Brain microvascular endothelial cell (primary cell): ENCODE data around the gene PTPRN2.

ENCODE experiments used
- DNase-seq: peaks from one replicate; pipeline ENCODE4 v3.0.0-alpha.2; 2020
- H3K27ac ChIP-seq: fragments of 250-450 bp; sonication (Bioruptor Pico); 2 replicates; pipeline ENCODE4 v1.5.1; 2020; ENCODE audit warnings: mild to moderate bottlenecking, moderate library complexity
- H3K27me3 ChIP-seq: fragments of 250-450 bp; sonication (Bioruptor Pico); replicated peaks from 2 replicates; pipeline ENCODE4 v1.5.1; 2020; ENCODE audit warnings: mild to moderate bottlenecking
- H3K36me3 ChIP-seq: fragments of 250-450 bp; sonication (Bioruptor Pico); replicated peaks from 2 replicates; pipeline ENCODE4 v1.5.1; 2020; ENCODE audit warnings: mild to moderate bottlenecking
- H3K4me3 ChIP-seq: 2 replicates; pipeline ENCODE4 v1.5.1; 2011; ENCODE audit warnings: low read depth, mild to moderate bottlenecking, control low read depth, low read length, moderate library complexity
- in situ Hi-C: cut with HindIII; loops from 2 replicates; pipeline ENCODE4 v1.10.0; 2017; ENCODE audit warnings: low sequenced_read_pairs, low pct_ligation_motif_present
- TF ChIP-seq, protein P1 (sequence below): IDR thresholded peaks from 2 replicates; pipeline ENCODE4 v1.5.1; 2011; ENCODE audit warnings: low read depth, mild to moderate bottlenecking, moderate library complexity, low read length, control low read depth, inconsistent platforms; ENCODE audit errors: missing control alignments

The PTPRN2 gene

DNA sequence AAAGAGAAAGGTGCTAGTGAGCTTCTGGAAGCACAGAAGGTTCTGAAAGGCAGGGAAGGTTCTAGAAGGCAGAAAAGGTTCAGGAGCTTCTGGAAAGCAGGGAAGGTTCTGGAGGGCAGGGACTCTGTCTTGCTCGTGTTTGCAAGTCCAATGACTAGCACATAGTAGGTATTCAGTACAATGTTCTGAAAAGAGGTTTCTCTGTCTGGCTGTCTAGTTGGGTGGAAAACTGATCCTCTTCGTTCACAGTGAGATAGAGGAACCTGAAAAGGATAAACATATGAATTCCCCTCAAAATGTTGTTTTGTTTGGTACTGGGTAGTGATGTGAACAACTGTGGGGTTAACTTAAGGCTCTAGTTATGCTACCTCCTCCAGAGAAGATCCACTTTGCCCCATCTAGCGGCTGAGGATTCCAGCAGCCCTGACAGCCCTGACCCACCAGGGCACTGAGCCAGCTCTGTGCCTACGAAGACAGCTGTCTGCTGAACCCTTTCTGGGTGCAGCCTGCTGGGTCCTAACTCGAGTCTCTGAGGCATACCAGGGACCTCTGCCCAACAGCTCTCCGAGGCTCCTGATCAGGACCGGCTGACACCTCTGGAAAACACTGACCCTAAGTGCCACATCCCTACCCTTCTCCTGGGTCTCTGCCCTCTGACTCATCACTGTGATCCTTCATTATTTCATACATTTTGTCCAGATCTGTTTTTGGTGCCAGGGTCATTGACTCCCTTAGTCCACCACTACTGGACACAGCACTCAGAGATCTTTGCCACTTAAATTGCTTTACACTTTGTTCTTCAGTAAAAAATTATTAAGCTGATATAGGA lies 15.4 kb downstream of the PTPRN2 start:
- Histone ChIP-seq H3K27me3 (peaks cover 12% of the 10 kb centered on the region), H3K36me3 (no peaks in the 10 kb centered on the region), H3K27ac (no peak overlapping the region), H3K4me3 (no peak overlapping the region)
- DNase-seq, result no peak
- in situ Hi-C loops, result no loop called here
- TF ChIP-seq, protein P1, sequence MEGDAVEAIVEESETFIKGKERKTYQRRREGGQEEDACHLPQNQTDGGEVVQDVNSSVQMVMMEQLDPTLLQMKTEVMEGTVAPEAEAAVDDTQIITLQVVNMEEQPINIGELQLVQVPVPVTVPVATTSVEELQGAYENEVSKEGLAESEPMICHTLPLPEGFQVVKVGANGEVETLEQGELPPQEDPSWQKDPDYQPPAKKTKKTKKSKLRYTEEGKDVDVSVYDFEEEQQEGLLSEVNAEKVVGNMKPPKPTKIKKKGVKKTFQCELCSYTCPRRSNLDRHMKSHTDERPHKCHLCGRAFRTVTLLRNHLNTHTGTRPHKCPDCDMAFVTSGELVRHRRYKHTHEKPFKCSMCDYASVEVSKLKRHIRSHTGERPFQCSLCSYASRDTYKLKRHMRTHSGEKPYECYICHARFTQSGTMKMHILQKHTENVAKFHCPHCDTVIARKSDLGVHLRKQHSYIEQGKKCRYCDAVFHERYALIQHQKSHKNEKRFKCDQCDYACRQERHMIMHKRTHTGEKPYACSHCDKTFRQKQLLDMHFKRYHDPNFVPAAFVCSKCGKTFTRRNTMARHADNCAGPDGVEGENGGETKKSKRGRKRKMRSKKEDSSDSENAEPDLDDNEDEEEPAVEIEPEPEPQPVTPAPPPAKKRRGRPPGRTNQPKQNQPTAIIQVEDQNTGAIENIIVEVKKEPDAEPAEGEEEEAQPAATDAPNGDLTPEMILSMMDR, result peak; percentile 32

DNA sequence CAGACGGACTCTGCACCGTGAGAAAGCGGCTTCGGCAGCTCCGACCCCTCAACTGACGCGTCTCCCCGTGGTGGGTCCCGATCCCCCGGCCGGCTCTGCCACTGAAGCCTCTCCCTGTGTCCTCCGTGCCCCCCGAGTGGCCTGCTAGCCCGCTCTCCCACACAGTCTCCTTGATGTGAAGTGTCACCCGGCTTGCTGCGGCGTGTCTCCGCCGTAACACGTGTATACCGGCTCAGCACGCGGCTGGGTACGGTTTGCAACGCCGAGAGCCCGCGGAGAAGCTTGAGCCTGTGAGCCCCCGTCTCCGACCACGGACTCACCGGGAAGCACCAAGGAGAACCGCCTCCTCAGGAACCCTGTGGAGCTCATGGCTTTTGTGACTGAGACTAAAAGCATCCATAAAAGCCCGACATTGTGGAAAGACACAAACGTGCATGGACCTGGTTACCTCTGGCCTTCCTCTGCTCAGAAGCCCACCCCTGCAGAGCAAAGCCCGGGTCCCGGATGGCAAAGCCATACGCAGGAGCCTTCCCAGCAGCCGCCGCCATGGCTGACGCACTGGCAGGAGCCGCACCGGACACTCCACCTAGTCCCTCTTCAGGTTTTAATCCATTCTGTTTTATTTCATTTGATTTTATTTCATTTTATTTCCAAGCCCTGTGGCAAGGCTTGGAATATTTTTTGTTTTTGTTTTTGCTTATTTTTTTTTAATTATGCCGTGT lies 17.0 kb downstream of the PTPRN2 start:
- TF ChIP-seq, protein P1, result no peak
- in situ Hi-C loops, result no loop called here
- Histone ChIP-seq H3K27me3 (peaks cover 12% of the 10 kb centered on the region), H3K27ac (no peak overlapping the region), H3K4me3 (no peak overlapping the region), H3K36me3 (no peaks in the 10 kb centered on the region)
- no peak for DNase-seq

DNA sequence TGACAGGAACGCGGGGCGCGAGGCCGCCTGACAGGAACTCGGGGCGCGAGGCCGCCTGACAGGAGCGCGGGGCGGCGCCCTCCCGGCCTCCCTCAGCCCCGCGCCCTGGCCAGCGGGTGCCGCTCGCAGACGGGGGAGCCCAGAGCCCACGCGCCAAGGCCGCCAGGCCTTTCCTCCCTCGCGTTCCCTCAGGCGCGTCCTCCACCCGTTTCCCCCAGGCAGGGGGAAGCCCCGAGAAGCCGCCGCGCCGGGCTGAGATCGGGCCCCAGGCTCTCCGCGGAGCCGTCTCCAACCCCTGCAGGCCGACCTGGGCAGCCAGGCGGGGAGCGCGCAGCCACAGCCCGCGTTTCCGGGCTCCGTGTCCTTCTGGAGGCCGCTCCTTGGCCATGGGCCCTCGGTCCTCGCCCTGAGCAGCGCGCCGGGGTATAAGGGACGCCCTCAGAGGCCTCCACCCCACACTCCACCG lies 17.7 kb downstream of the PTPRN2 start:
- no peaks in the 10 kb centered on the region for H3K36me3 ChIP-seq
- in situ Hi-C loops, result no loop called here
- H3K27me3 ChIP-seq, result peaks cover 12% of the 10 kb centered on the region
- no peak overlapping the region for H3K4me3 ChIP-seq
- no peak overlapping the region for H3K27ac ChIP-seq
- no peak for DNase-seq
- TF ChIP-seq, protein P1, result no peak

DNA sequence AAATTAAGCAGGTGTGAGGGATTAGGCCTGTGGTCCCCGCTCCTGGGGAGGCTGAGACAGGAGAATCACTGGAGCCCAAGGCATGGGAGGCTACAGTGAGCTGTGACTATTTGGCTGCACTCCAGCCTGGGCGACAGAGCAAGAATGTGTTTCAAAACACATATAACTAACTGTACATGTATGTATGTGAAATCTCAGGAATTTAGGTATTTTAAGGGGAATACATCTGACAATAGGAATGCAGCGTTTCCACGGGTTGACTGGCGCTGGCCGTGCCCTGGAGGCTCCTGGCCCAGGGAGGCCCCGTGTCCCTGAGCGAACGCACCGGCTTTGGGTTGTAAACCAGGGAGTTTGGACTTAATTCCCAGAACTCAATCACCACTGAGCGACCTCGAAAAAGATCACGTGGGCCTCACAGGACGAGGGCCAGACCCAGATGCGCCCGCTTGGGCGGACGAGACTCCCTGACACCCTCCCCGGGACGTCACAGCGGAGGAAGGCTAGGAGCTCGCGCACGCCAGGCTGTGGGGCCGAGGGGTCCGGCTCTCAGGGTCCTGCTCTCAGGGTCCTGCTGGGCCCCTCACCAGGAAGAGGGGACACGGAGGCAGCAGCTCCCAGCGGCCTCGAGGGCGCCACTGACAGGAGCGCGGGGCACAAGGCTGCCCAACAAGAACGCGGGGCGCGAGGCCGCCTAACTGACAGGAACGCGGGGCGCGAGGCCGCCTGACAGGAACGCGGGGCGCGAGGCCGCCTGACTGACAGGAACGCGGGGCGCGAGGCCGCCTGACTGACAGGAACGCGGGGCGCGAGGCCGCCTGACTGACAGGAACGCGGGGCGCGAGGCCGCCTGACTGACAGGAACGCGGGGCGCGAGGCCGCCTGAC lies 18.4 kb downstream of the PTPRN2 start:
- DNase-seq, result no peak
- H3K36me3 ChIP-seq, result no peaks in the 10 kb centered on the region
- no peak overlapping the region for H3K27ac ChIP-seq
- peaks cover 12% of the 10 kb centered on the region for H3K27me3 ChIP-seq
- H3K4me3 ChIP-seq, result no peak overlapping the region
- TF ChIP-seq, protein P1, result no peak
- in situ Hi-C loops, result no loop called here

DNA sequence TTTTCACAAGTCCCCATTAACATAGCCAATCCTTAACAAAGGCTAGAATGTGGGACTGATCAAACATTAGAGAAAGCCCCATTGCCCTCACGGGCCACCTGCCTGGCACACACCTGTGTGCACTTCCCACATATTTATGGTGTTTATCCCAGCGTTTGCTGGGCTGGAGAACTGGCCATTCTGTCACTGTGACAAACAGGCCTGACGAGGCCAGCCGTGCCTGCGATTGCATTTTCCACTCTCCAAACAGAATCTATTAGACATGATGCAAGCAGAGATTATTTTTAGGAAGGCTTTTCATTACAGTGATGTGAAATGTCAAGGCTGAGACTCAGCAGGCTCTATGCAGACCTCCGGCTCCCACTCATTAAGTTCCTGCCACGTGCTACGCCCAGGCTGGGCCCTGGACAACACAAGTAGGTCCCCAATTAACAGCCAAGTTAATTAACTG lies 20.4 kb downstream of the PTPRN2 start:
- peaks cover 12% of the 10 kb centered on the region for H3K27me3 ChIP-seq
- no peak overlapping the region for H3K4me3 ChIP-seq
- in situ Hi-C loops, result no loop called here
- no peaks in the 10 kb centered on the region for H3K36me3 ChIP-seq
- DNase-seq, result no peak
- TF ChIP-seq, protein P1, result no peak
- H3K27ac ChIP-seq, result no peak overlapping the region
